RPMI8226 (cell line): Measurements from ENCODE around the gene HFE.
A peak's percentile ranks its signal among the peaks of the same experiment; 100 is the strongest.
"Not testable (repeated sequence)": the region's sequence is repeated elsewhere in the genome, so short reads cannot be mapped to it uniquely, and the experiment has no call there.

Source experiments
- DNase-seq: peaks from one replicate; pipeline ENCODE4 v3.0.0-alpha.2; 2015

HFE gene

DNA sequence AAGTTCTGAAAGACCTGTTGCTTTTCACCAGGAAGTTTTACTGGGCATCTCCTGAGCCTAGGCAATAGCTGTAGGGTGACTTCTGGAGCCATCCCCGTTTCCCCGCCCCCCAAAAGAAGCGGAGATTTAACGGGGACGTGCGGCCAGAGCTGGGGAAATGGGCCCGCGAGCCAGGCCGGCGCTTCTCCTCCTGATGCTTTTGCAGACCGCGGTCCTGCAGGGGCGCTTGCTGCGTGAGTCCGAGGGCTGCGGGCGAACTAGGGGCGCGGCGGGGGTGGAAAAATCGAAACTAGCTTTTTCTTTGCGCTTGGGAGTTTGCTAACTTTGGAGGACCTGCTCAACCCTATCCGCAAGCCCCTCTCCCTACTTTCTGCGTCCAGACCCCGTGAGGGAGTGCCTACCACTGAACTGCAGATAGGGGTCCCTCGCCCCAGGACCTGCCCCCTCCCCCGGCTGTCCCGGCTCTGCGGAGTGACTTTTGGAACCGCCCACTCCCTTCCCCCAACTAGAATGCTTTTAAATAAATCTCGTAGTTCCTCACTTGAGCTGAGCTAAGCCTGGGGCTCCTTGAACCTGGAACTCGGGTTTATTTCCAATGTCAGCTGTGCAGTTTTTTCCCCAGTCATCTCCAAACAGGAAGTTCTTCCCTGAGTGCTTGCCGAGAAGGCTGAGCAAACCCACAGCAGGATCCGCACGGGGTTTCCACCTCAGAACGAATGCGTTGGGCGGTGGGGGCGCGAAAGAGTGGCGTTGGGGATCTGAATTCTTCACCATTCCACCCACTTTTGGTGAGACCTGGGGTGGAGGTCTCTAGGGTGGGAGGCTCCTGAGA, at the start of gene HFE:
Gene HFE, plus strand, starts transcription at position 146 of the 832 bp plus-strand sequence. Its CDS starts 12 bp downstream, at position 158.
- no peak for DNase-seq

DNA sequence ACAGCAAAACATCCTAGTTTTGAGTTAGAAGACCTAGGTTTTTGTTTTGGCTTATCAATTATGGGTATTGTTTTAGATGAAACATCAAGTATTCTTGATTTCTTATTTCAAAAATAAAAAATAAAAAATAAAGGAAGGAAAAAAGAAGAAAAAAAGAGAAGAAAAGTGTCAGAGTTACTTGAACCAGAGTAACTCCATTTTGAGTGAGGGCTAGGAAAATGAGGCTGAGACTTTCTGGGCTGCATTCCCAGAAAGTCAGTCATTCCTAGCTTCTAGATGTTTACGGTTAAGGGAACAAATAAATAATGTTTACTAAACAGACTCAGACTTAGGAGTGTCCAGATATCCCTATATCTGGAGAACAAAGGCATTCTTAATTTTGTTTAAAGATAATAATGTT, 45.3 kb upstream of the HFE start:
- DNase-seq: no peak

DNA sequence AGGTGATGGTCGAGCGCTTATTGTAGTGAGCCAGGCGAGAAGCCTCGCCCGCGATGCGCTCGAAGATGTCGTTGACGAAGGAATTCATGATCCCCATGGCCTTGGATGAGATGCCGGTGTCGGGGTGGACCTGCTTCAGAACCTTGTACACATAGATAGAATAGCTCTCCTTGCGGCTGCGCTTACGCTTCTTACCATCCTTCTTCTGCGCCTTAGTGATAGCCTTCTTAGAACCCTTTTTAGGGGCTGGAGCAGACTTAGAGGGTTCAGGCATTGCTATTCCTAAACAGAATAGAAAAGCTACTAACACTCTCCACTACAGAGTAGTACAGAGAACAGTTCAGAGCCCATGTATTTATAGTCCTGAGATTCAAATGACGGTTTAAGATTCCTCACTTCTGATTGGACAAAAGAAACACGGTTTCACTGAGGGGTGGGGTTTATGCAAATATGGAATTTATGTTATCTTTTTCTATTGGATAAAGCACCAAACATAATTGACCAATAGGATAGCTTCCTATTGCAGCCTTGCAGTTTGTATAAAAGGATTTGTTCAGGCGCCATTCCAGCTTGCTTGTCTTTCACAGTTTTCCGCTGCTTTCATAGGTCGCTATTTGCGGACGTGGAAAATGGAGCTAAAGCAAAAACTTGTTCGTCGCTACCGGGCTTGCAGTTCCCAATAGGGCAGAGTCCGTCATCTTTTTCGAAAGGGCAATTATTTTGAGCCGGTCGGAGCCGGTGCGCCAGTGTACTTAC, 43.7 kb upstream of the HFE start:
- DNase-seq: no peak

DNA sequence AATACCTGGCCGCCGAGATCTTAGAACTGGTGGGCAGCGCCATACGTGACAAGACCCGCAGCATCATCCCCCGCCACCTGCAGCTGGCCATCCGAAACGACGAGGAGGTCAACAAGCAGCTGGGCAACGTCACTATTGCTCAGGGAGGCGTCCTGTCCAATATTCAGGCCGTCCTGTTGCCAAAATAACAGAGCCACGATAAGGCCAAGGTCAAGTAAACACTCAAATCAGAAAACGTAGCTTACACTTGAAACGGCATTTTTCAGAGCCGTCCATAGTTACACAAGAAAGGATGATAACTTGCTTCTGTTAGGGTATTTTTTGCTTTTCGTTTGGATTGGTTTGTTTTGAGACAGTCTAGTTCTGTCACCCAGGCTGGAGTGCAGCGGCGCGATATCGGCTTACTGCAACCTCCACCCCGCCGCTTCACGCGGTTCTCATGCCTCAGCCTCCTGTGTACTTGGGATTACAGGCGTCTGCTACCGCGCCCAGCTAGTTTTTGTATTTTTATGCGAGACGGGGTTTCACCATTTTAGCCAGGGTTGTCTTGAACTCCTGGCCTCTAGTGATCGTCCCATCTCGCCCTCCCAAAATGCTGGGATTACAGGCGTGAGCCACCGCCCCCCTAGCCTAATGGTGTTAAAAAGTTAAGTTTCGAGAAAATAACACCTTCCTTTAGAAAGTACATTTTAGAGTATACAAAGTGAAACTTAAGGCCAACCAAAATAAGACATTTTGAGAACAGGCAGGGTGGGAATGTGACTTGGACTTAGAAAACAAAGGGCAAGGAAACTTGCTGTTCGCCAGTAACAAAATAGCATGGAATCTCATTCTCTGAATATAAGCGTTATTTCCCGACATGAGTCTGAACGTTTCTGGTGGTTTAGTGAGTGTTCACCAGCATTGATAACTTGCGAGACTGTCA, 42.8 kb upstream of the HFE start:
- DNase-seq: no peak

DNA sequence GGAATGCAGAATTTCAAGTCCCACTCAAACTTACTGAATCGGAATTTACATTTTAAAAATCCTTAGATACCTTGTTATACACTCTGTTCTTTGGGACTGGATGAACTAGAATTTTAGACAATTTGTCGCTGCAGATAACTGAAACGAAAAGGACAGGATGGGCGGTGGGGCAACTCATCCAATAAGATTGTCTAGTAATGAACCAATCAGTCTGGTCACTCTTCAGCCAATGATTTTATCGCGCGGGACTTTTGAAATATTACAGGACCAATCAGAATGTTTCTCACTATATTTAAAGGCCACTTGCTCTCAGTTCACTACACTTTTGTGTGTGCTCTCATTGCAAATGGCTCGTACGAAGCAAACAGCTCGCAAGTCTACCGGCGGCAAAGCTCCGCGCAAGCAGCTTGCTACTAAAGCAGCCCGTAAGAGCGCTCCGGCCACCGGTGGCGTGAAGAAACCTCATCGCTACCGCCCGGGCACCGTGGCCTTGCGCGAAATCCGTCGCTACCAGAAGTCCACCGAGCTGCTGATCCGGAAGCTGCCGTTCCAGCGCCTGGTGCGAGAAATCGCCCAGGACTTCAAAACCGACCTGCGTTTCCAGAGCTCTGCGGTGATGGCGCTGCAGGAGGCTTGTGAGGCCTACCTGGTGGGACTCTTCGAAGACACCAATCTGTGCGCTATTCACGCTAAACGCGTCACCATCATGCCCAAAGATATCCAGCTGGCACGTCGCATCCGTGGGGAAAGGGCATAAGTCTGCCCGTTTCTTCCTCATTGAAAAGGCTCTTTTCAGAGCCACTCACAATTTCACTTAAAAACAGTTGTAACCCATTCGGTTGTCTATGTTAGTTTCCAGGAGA, 41.9 kb upstream of the HFE start:
- DNase-seq: no peak

- no peak for DNase-seq
These were observed 41.3 kb upstream of the HFE start for GRCh38 chr6:26045928-26046368.

GRCh38 chr6:26047329-26047728, 39.9 kb upstream of the HFE start:
- DNase-seq: not testable (repeated sequence)

DNA sequence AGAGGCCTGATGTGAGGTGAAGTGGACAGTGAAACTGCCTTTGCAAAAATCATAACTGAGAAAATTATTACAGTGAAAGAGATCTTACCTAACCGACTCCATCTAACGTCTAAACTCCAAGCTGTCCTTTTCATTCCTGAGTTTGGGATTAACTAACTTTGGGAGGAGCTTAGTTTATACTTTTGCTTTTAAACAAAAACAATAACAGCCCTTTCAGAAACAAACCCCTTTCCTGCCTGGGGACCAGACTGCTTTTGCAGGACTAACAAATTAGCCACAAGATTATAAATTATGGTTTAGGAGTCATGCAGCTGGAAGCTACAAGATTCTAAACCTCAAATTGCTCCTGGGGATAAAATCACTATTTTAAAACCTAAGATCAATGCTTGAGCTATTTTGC, 38.6 kb upstream of the HFE start:
- no peak for DNase-seq

GRCh38 chr6:26051665-26052310, 35.4 kb upstream of the HFE start:
- DNase-seq: no peak

GRCh38 chr6:26052762-26053250, 34.4 kb upstream of the HFE start:
- not testable (repeated sequence) for DNase-seq

GRCh38 chr6:26053992-26054780, 33.0 kb upstream of the HFE start:
- DNase-seq: peak; percentile 31

- peak; percentile 97 for DNase-seq
These were observed 32.2 kb upstream of the HFE start for GRCh38 chr6:26054781-26055718.

- peak; percentile 95 for DNase-seq
These were observed 31.3 kb upstream of the HFE start for GRCh38 chr6:26055719-26056582.

GRCh38 chr6:26056583-26057350, 30.5 kb upstream of the HFE start:
- peak; percentile 39 for DNase-seq

GRCh38 chr6:26057899-26058298, 29.3 kb upstream of the HFE start:
- no peak for DNase-seq

DNA sequence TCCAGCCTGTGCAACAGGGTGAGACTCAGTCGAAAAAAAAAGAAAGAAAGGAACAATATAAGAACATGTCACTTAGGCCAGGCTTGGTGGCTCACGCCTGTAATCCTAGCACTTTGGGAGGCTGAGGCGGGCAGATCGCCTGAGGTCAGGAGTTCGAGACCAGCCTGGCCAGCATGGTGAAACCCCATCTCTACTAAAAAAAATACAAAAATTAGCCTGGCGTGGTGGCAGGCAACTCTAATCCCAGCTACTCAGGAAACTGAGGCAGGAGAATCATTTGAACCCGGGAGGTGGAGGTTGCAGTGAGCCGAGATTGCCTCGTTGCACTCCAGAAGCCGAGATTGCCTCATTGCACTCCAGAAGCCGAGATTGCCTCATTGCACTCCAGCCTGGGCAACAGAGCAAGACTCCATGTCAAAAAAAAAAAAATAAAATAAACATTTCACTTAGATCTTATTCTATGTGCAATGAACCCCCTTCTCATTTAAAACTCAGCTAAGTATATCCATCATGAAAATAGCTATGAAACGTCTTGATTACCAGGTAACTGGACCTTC, 28.7 kb upstream of the HFE start:
- not testable (repeated sequence) for DNase-seq

GRCh38 chr6:26059941-26060340, 27.3 kb upstream of the HFE start:
- no peak for DNase-seq
